Dermis blood vessel endothelial cell (primary cell): ENCODE results near the gene OR5B12. TPM values are rescaled to one million over a fixed set of nuclear protein-coding genes. Genes with fewer than 3 reads are reported as not detected.
"Not testable (repeated sequence)": the region's sequence is repeated elsewhere in the genome, so short reads cannot be mapped to it uniquely, and the experiment has no call there.

Source experiments
- DNase-seq: peaks from one replicate; pipeline ENCODE4 v3.0.0; 2010
- total RNA-seq: library from RNA; depleted of rRNA; stranded (reverse); fragments of >200 nt; gene quantifications from 2 replicates; pipeline ENCODE4 v1.2.3, GENCODE V29; 2014

OR5B12 gene
- not detected in 2 replicates for total RNA-seq

GRCh38 chr11:58442136-58442535 is at the start of gene OR5B12:
Gene OR5B12, minus strand, starts transcription at chr11:58442236. Its CDS starts 2,085 bp downstream, at chr11:58440151.
- no peak for DNase-seq

GRCh38 chr11:58490827-58491226 is 48.8 kb upstream of the OR5B12 start:
- DNase-seq, result no peak

GRCh38 chr11:58487170-58487569 is 45.1 kb upstream of the OR5B12 start:
- no peak for DNase-seq

GRCh38 chr11:58485961-58486360 is 43.9 kb upstream of the OR5B12 start:
- no peak for DNase-seq

GRCh38 chr11:58471892-58472291 is 29.9 kb upstream of the OR5B12 start:
- DNase-seq, result peak; percentile 1

GRCh38 chr11:58466293-58466692 is 24.3 kb upstream of the OR5B12 start:
- DNase-seq, result no peak

- no peak for DNase-seq
These were observed 23.7 kb upstream of the OR5B12 start for GRCh38 chr11:58465690-58466089.

GRCh38 chr11:58451585-58451984 is 9.5 kb upstream of the OR5B12 start:
- no peak for DNase-seq

- no peak for DNase-seq
These were observed 4.3 kb upstream of the OR5B12 start for GRCh38 chr11:58446294-58446693.

- no peak for DNase-seq
These were observed 2.3 kb upstream of the OR5B12 start for GRCh38 chr11:58444300-58444699.

GRCh38 chr11:58438486-58438885 is 3.5 kb downstream of the OR5B12 start:
- no peak for DNase-seq

- no peak for DNase-seq
These were observed 7.8 kb downstream of the OR5B12 start for GRCh38 chr11:58434217-58434616.

GRCh38 chr11:58433638-58434203 is 8.3 kb downstream of the OR5B12 start:
- no peak for DNase-seq

- DNase-seq, result no peak
These were observed 12.8 kb downstream of the OR5B12 start for GRCh38 chr11:58429273-58429672.

- no peak for DNase-seq
These were observed 14.0 kb downstream of the OR5B12 start, which contains the start of gene OR5B2 for GRCh38 chr11:58428021-58428420. Gene OR5B2, minus strand, starts transcription at chr11:58428121. Its CDS starts 4,860 bp downstream, at chr11:58423261.

- no peak for DNase-seq
These were observed 35.3 kb downstream of the OR5B12 start, which contains the start of gene OR5B3 for GRCh38 chr11:58406774-58407173. Gene OR5B3, minus strand, starts transcription at chr11:58406874. Its CDS starts 3,465 bp downstream, at chr11:58403409.

- DNase-seq, result not testable (repeated sequence)
These were observed 42.4 kb downstream of the OR5B12 start for GRCh38 chr11:58399622-58400021.

GRCh38 chr11:58395581-58395980 is 46.5 kb downstream of the OR5B12 start:
- DNase-seq, result no peak

GRCh38 chr11:58394195-58394594 is 47.8 kb downstream of the OR5B12 start:
- DNase-seq, result peak; percentile 83

- DNase-seq, result no peak
These were observed 49.3 kb downstream of the OR5B12 start for GRCh38 chr11:58392746-58393145.

- DNase-seq, result no peak
These were observed 50.2 kb downstream of the OR5B12 start for GRCh38 chr11:58391879-58392278.

- no peak for DNase-seq
These were observed 51.4 kb downstream of the OR5B12 start for GRCh38 chr11:58390551-58391063.
